GM12878 (cell line): Measurements from ENCODE around the gene PTPRJ. TPM values are rescaled to one million over a fixed set of nuclear protein-coding genes. Genes with fewer than 3 reads are reported as not detected.

Source experiments
- ATAC-seq: fragments of 200-7000 bp; cut with Tn5 transposase; 3 replicates; pipeline ENCODE4 v1.9.1; 2020; ENCODE audit warnings: mild to moderate bottlenecking, moderate library complexity
- BruUV-seq: library from RNA; stranded (reverse); fragments of 400-500 nt; replicated peaks from 2 replicates; lab custom pipeline; 2021; lab: Mats Ljungman, UMichigan
- CTCF ChIA-PET: fragments of 300-600 bp; sonication (Branson Sonifier 250); formaldehyde crosslinking; extraction: SDS; loops from one replicate; lab custom pipeline; 2021; ENCODE audit warnings: inconsistent platforms; lab: Yijun Ruan, JAX
- POLR2A ChIA-PET: fragments of 350-600 bp; formaldehyde crosslinking; extraction: SDS; loops from one replicate; lab custom pipeline; 2021; ENCODE audit warnings: inconsistent platforms; lab: Charles Lee
- RAD21 ChIA-PET: fragments of 300-600 bp; sonication (Branson Sonifier 250); formaldehyde crosslinking; loops from one replicate; lab custom pipeline; 2023; ENCODE audit warnings: antibody characterized with exemption; ENCODE audit not compliant: unreplicated experiment; lab: Charles Lee
- SMC1A ChIA-PET: fragments of 300-600 bp; sonication (Branson Sonifier 250); formaldehyde crosslinking; loops from one replicate; lab custom pipeline; 2023; ENCODE audit not compliant: unreplicated experiment, uncharacterized antibody; lab: Charles Lee
- DNase-seq: peaks from one replicate; pipeline ENCODE4 v3.0.0-alpha.2; 2011; ENCODE audit warnings: low read depth, low spot score
- FAIRE-seq: peaks from 3 replicates; lab custom pipeline; 2011; peaks lifted over from hg19 to GRCh38; lab: Jason Lieb, UNC
- H2AFZ ChIP-seq: 2 replicates; pipeline ENCODE4 v1.6.0; 2011; ENCODE audit warnings: low read depth, low read length, control low read depth; ENCODE audit not compliant: control insufficient read depth
- H3K27ac ChIP-seq: 2 replicates; pipeline ENCODE4 v1.5.1; 2011; ENCODE audit warnings: control low read depth; ENCODE audit not compliant: control insufficient read depth, insufficient read depth
- H3K27me3 ChIP-seq, 2 experiments: replicated peaks in 1 of 2; 2 replicates each; pipeline versions ENCODE4 v1.6.0 to v1.6.1; 2011; ENCODE audit warnings: low read length in 1 of 2; ENCODE audit not compliant: control insufficient read depth in 2 of 2, insufficient read depth in 2 of 2
- H3K36me3 ChIP-seq, 2 experiments: 2 replicates each; pipeline ENCODE4 v1.5.1; 2011; ENCODE audit warnings: low read length in 1 of 2; ENCODE audit not compliant: control insufficient read depth in 2 of 2, insufficient read depth in 2 of 2
- H3K4me1 ChIP-seq: 2 replicates; pipeline ENCODE4 v1.6.1; 2011; ENCODE audit warnings: mild to moderate bottlenecking, low read length, moderate library complexity, mixed read lengths; ENCODE audit not compliant: control insufficient read depth, insufficient read depth
- H3K4me2 ChIP-seq: 2 replicates; pipeline ENCODE4 v1.6.0; 2011; ENCODE audit warnings: control low read depth; ENCODE audit not compliant: control insufficient read depth, insufficient read depth
- H3K4me3 ChIP-seq: fragments of 200-600 bp; sonication (generic); 2 replicates; pipeline ENCODE4 v1.5.1; 2016
- H3K79me2 ChIP-seq: 2 replicates; pipeline ENCODE4 v1.6.0; 2011; ENCODE audit warnings: low read length; ENCODE audit not compliant: control insufficient read depth, insufficient read depth
- H3K9ac ChIP-seq: 2 replicates; pipeline ENCODE4 v1.8.0; 2011; ENCODE audit warnings: low read length, control low read depth, mixed read lengths; ENCODE audit not compliant: control insufficient read depth, insufficient read depth
- H3K9me3 ChIP-seq: replicated peaks from 3 replicates; pipeline ENCODE4 v1.5.1; 2011; ENCODE audit warnings: mild to moderate bottlenecking, low read length; ENCODE audit not compliant: control insufficient read depth, insufficient read depth
- H4K20me1 ChIP-seq: 2 replicates; pipeline ENCODE4 v1.6.0; 2011; ENCODE audit not compliant: control insufficient read depth, insufficient read depth
- CBFB ChIP-seq: IDR thresholded peaks from 2 replicates; pipeline ENCODE4 v1.6.1; 2016; ENCODE audit warnings: antibody characterized with exemption, low read depth
- CREB1 ChIP-seq: IDR thresholded peaks from 2 replicates; pipeline ENCODE4 v1.6.1; 2012; ENCODE audit warnings: low read depth, mild to moderate bottlenecking, inconsistent platforms
- PML ChIP-seq: IDR thresholded peaks from 2 replicates; pipeline ENCODE4 v1.6.1; 2012; ENCODE audit warnings: low read length, inconsistent platforms
- WGBS: methylation state at CpG from one replicate; pipeline ENCODE4 v1.1.6; 2016; ENCODE audit warnings: low lambda C conversion rate; ENCODE audit not compliant: insufficient replicate concordance, insufficient coverage; ENCODE audit errors: missing lambda C conversion rate; 5-methylcytosine and 5-hydroxymethylcytosine counted together
- in situ Hi-C: fragments of 300-500 bp; cut with MboI; formaldehyde crosslinking; loops from 9 replicates; pipeline ENCODE4 v1.14.3; 2018; ENCODE audit warnings: mixed read lengths
- intact Hi-C: fragments of 100-400 bp; cut with micrococcal nuclease; formaldehyde crosslinking; loops from one replicate; pipeline ENCODE4 v1.14.2; 2022; ENCODE audit not compliant: unreplicated experiment
- polyA plus RNA-seq, 11 experiments: library from polyadenylated mRNA; depleted of rRNA in 4 of 11; unstranded in 6 of 11; stranded (reverse) in 5 of 11; fragments of >200 nt; fragmentation: Nextera tagmentation in 4 of 11; fragmentation: Illumina TruSeq in 1 of 11; extraction: Ambion mirVana in 4 of 11; extraction: Trizol in 1 of 11; gene quantifications; 1 replicate in 1 of 11; 2 replicates in 10 of 11; pipeline versions ENCODE4 v1.2.1 to v1.2.3, GENCODE V29; 2011 to 2016; ENCODE audit warnings: inconsistent platforms in 2 of 11, missing spikeins in 2 of 11, low read depth in 1 of 11
- total RNA-seq, 4 experiments: library from RNA; depleted of rRNA in 3 of 4; stranded (reverse); fragments of >200 nt in 3 of 4; fragmentation: Illumina TruSeq in 1 of 4; extraction: Trizol in 1 of 4; gene quantifications; 2 replicates each; pipeline versions ENCODE4 v1.2.1 to v1.2.3, GENCODE V29; 2013 to 2021
- TF ChIP-seq, protein P1 (sequence below): fragments of 450-650 bp; IDR thresholded peaks from 2 replicates; pipeline ENCODE4 v1.6.1; 2016; ENCODE audit warnings: mild to moderate bottlenecking
- TF ChIP-seq, protein P2 (sequence below): fragments of 450-650 bp; conservative IDR thresholded peaks from 2 replicates; pipeline ENCODE4 v1.6.1; 2017; ENCODE audit warnings: mild to moderate bottlenecking, moderate library complexity
- TF ChIP-seq, protein P3 (sequence below): IDR thresholded peaks from 2 replicates; pipeline ENCODE4 v1.6.1; 2012; ENCODE audit warnings: low read depth, low read length, improper control_type of control experiment

PTPRJ gene
- total and polyA plus RNA-seq, 10 of the 15 experiments (the other 5 are each of a cell fraction or from before 2014, with no cell fraction given) = 0.22 to 22.4 (median 7.4) TPM

DNA sequence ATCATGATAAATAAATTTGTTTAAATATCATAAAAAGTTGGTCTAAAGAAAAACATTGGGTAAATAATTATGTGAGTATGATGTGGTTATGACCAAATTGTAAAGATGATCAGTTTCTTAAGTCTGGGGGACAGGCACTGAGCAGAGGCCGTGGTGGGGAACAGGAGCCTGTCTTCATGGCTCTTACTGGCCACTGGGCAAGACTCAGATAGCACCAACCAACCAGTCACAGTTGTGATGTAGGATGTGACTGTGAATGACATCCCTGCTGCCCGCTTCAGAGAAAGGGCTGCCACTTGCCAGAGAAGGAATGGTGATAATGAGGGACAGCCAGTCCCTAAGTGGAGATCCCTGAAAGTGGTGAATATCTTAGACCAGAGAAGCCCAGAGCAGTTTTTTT, 7.0 kb downstream of the PTPRJ start:
- peak; percentile 82 for ATAC-seq
- ChIA-PET SMC1A (interaction anchor here (1.1 to 1.9 kb wide), 2 partner anchors 11 to 14 kb away, joined by 5 to 6 read pairs; no protein-coding TSS in a partner anchor), RAD21 (interaction anchor here (1.2 to 1.7 kb wide), 2 partner anchors 14 to 121 kb away, joined by 3 to 4 read pairs; no protein-coding TSS in a partner anchor), CTCF (no interaction called here)
- no peaks in the 10 kb centered on the region for H3K27me3 ChIP-seq
- peaks cover 79% of the 10 kb centered on the region for H3K79me2 ChIP-seq
- peak overlapping the region; percentile 53 for H3K9ac ChIP-seq
- H3K27ac ChIP-seq = peak overlapping the region; percentile 90
- peaks cover 58% of the 10 kb centered on the region for H3K4me1 ChIP-seq
- H3K4me2 ChIP-seq = peak overlapping the region; percentile 91
- peak overlapping the region; percentile 80 for H2AFZ ChIP-seq
- H3K4me3 ChIP-seq = peak overlapping the region; percentile 57
- TF ChIP-seq, protein P1, sequence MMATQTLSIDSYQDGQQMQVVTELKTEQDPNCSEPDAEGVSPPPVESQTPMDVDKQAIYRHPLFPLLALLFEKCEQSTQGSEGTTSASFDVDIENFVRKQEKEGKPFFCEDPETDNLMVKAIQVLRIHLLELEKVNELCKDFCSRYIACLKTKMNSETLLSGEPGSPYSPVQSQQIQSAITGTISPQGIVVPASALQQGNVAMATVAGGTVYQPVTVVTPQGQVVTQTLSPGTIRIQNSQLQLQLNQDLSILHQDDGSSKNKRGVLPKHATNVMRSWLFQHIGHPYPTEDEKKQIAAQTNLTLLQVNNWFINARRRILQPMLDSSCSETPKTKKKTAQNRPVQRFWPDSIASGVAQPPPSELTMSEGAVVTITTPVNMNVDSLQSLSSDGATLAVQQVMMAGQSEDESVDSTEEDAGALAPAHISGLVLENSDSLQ = peak; percentile 47
- TF ChIP-seq PML (0 out of 2 replicates have a peak, but pooled peaks have one; percentile 9), CBFB (0 out of 2 replicates have a peak, but pooled peaks have one; percentile 10), CREB1 (0 out of 2 replicates have a peak, but pooled peaks have one; percentile 10)
- TF ChIP-seq, protein P2, sequence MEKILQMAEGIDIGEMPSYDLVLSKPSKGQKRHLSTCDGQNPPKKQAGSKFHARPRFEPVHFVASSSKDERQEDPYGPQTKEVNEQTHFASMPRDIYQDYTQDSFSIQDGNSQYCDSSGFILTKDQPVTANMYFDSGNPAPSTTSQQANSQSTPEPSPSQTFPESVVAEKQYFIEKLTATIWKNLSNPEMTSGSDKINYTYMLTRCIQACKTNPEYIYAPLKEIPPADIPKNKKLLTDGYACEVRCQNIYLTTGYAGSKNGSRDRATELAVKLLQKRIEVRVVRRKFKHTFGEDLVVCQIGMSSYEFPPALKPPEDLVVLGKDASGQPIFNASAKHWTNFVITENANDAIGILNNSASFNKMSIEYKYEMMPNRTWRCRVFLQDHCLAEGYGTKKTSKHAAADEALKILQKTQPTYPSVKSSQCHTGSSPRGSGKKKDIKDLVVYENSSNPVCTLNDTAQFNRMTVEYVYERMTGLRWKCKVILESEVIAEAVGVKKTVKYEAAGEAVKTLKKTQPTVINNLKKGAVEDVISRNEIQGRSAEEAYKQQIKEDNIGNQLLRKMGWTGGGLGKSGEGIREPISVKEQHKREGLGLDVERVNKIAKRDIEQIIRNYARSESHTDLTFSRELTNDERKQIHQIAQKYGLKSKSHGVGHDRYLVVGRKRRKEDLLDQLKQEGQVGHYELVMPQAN = no peak
- TF ChIP-seq, protein P3, sequence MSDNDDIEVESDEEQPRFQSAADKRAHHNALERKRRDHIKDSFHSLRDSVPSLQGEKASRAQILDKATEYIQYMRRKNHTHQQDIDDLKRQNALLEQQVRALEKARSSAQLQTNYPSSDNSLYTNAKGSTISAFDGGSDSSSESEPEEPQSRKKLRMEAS = no peak
- TF ChIP-seq, all 136 proteins: peak for 4
- no TSS peak for BruUV-seq
- DNase-seq = no peak
- intact Hi-C loops (no loop called here), in situ Hi-C loops (no loop called here)
- no peak for FAIRE-seq
- 55% methylated on average over 2 of the region's 2 CpGs for WGBS
- no peaks in the 10 kb centered on the region for H3K36me3 ChIP-seq
- H4K20me1 ChIP-seq = no peaks in the 10 kb centered on the region
- H3K9me3 ChIP-seq = no peaks in the 10 kb centered on the region
- POLR2A ChIA-PET = interaction anchor here (1.2 kb wide), 1 partner anchor 17 kb away, joined by 3 read pairs; no protein-coding TSS in a partner anchor
